Measurements from ENCODE around the gene CCR5AS.

- no peak for TF ChIP-seq CTCF (IDR thresholded peaks at IDR 0.05; ENCODE audit: poor library complexity)
- TF ChIP-seq EZH2 (IDR thresholded peaks at IDR 0.05; ENCODE audit: borderline replicate concordance): no peak
Measured at GRCh38 chr3:46395766-46396530, 10.9 kb downstream of the CCR5AS start.

All from hepatocyte (in vitro differentiated cells).